HG02623 (cell line): ENCODE data around the gene BATF2.
"Not testable (repeated sequence)": the region's sequence is repeated elsewhere in the genome, so short reads cannot be mapped to it uniquely, and the experiment has no call there.

ENCODE experiments used
- ATAC-seq: cut with Tn5 transposase; IDR thresholded peaks from one replicate; pipeline ENCODE4 v1.9.1; 2021; ENCODE audit warnings: moderate library complexity; ENCODE audit not compliant: unreplicated experiment

Gene BATF2, protein sequence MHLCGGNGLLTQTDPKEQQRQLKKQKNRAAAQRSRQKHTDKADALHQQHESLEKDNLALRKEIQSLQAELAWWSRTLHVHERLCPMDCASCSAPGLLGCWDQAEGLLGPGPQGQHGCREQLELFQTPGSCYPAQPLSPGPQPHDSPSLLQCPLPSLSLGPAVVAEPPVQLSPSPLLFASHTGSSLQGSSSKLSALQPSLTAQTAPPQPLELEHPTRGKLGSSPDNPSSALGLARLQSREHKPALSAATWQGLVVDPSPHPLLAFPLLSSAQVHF

DNA sequence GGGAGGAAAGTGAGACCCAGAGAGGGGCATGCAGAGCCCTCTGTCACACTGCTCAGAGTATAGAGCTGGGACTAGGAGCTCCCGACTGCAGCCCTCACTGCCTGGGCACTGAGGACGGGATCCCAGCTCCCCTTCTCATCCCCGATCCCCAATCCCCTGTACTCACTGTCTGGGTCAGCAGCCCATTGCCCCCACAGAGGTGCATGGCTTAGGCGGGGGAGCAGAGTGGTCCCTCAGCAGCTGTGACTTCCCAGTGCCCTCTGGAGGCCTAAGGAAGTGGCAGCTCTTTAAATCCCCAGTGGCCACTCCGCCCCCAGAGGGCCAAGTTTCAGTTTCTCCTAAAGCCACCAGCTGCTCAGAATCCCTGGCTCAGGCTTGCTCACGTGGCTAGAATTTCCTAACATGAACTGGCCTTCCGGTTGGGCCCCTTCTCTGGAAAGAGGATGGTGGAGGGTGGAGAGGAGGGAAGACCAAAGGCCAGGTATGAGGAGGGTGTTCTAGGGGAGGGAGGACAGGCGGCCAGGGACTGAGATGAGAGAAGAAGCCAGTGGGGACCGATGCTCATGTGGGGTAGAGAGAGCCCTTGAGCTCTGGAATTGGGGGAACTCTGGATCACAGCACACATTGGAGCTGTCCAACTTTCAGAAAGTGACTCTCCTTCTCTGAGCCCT lies at the start of gene BATF2:
TSS of gene BATF2 (minus strand) at position 262 of the 671 bp plus-strand sequence. CDS start at position 205, 57 bp downstream.
- ATAC-seq: no peak

DNA sequence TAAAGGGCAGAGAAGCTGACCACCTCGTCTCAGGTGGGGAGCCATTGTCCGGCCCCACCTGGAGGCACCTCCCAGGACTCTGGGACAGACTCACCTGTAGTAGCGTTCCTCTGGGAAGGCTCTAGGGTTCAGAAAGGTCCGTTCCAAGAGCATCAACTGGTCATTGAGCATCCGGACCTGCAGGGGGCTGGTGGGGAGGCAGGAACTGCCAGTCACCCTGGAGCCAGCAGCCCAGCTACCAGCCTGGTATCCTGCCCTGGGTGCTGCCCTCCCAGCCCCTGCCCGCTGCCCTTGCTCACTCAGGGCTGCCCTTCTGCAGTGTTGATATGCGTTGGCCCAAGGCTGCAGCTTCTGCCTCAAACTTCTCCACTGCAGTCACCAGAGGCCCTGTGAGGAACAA lies 49.0 kb upstream of the BATF2 start:
- no peak for ATAC-seq

DNA sequence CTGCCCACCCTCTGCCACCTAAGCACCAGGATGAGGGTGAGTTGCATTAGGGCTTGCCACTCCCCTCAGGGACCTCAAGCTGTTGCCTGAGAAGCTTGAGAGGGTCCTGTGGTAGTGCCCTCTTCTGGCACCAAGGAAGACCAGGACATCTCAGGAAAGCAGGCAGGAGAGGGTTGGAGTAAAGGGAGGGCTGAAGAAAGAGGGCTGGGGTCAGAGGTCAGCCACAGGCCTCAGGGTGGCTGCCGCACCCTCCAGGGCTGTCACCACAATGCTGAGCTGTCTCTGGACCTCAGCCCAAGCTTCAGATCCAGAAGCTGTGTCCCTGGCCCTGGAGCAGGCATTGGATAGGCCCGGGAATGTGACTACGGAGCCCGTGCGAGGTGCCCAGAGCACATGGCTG lies 48.3 kb upstream of the BATF2 start:
- ATAC-seq: no peak

DNA sequence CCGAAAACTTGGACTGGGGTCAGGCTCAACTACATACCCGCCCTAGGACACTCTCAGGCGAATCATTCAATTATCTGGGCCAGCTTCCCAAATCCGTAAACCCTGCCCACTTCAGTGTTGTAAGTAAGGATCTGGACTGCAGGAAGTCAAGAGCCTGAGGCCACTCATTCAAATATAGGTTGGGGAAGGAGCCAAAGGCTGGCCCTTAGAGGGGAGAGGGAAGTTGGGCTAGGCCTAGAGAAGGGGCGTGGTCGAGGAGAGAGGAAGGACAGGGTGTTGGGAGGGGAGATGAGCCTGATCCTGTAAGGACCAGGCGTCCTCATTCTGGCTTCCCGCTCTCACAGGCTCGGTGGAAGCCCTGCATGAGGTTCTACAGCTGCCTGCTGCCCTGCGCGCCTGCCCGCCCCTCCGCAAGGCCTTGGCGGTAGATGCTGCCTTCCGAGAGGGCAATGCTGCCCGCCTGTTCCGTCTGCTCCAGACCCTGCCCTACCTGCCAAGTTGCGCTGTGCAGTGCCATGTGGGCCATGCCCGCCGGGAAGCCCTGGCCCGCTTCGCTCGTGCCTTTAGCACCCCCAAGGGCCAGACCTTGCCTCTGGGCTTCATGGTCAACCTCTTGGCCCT lies 47.2 kb upstream of the BATF2 start:
- no peak for ATAC-seq

DNA sequence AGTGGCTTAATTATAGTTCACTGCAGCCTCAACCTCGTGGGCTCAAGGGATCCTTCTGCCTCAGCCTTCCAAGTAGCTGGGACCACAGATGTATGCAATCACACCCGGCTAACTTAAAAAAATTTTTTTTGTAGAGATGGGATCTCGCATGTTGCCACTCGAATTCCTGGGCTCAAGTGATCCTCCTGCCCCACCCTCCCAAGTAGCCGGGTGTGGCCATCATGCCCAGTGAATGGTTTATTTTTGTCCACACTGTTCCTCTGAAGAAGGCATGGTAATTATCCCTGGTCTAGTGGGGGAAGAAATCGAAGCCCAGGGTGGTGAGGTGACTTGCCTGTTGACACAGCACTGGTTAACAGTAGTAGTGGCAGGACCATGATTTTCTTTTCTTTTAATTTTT lies 46.1 kb upstream of the BATF2 start:
- no peak for ATAC-seq

DNA sequence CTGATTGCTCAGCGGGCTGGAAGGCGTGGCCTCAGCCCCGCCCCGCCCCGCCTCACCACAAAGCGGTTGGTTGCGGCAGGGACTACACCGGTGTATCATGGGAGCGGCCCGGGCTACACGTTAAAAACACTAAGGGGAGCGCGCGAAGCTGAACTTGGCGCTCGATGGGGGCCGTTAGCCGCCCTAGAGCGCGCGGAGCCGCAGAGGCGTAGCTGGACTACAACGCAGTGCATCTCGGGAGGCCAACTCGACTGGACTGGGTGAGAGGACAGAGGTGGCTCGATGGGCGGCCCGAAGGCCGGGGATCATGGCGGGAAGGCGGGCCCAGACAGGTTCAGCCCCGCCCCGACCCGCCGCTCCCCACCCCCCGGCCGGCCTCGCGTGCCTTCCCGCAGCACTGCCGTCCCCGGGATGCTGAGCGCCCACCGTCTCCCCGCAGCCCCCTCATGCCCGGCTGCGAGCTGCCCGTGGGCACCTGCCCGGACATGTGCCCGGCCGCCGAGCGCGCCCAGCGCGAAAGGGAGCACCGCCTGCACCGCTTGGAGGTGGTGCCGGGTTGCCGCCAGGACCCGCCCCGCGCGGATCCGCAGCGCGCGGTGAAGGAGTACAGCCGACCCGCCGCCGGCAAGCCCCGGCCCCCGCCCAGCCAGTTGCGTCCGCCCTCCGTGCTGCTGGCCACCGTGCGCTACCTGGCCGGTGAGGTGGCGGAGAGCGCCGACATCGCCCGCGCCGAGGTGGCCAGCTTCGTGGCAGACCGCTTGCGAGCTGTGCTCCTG lies 44.3 kb upstream of the BATF2 start, which contains the start of gene SAC3D1:
TSS of gene SAC3D1 (plus strand) at position 364 of the 776 bp plus-strand sequence. CDS start at position 447, 83 bp downstream.
- ATAC-seq: peak; percentile 87

DNA sequence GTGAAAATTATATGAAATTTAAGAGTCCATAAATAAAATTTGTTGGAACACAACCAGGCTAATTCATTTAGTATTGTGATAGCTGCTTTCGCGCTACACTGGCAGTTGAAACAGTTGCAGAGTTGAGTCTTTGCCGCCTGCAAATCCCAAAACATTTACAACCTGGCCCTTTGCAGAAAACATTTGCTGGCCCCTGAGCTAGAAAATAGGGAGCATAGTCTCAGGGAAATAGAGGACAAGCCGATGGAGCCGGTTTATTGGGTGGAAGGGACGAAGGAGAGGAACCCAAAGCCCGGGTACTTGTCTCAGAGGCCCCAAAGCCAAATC lies 43.7 kb upstream of the BATF2 start:
- ATAC-seq: no peak

DNA sequence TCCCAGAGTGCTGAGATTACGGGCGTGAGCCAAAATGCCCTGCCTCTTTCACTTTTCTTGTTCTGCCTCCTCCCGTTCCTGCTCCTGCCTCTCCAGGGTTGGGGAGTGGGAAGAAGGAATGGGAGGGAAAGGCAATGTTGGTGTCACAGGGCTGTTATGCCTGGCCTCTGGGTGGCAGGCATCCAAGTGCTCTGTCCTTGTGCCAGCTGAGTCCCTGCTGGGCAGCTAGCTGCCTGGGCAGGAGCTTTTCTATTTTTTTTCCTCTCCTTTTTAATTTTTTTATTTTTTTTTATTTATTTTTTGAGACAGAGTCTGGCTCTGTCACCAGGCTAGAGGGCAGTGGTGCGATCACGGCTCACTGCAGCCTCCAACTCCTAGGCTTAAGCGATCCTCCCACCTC lies 40.2 kb upstream of the BATF2 start:
- no peak for ATAC-seq

DNA sequence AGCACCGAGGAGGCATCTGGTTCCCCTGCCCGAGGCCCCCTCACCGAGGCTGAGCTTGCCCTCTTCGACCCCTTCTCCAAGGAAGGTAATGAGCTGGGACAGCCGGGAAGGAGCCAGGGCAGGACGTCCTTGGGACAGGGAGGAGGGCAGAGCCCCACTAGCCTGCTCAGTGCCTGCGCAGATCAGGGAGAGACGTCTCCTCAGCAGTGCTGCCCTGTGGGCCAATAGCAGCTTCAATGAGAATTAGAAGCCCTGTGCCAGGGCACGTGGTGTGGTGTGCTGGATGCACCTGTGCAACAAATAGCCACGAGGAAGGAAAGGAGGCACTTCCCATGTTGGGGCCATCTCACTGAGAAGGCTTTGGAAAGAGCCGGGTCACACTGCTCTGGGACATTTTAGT lies 38.8 kb upstream of the BATF2 start:
- no peak for ATAC-seq

DNA sequence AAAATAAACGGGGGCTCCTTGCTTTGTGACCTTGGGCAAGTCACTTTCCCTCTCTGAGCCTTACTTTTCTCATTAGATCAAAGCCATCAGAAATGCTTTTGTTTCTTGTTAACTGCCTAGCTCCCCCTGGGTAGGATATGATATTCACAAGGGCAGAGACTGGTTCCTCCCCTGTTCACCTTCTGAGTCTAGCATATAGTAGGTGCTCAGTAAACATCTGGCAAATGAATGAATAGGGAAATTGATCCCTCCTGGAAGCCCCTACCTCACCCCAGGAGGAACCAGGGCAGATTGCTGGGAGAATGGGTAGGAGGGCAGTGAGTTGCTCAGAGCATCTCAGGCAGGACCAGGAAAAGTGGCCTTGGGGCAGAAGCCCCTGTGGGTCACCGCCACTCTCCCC lies 37.7 kb upstream of the BATF2 start:
- ATAC-seq: no peak

DNA sequence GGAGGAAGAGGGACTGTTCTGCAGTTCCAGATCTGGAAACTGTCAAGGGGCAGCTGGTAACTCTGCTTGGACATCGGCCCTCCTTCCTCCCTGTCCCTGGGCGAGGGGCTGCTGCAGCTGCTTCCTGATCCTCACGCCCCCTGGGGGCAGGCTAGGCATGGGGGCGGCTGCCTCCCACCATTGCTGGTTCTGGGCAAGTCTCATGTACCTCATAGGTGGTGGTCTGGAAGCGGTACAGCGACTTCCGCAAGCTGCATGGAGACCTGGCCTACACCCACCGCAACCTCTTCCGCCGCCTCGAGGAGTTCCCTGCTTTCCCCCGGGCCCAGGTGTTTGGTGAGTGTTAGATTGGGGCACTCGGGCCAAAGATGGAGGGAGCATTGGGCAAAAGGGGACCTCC lies 35.4 kb upstream of the BATF2 start:
- ATAC-seq: no peak

DNA sequence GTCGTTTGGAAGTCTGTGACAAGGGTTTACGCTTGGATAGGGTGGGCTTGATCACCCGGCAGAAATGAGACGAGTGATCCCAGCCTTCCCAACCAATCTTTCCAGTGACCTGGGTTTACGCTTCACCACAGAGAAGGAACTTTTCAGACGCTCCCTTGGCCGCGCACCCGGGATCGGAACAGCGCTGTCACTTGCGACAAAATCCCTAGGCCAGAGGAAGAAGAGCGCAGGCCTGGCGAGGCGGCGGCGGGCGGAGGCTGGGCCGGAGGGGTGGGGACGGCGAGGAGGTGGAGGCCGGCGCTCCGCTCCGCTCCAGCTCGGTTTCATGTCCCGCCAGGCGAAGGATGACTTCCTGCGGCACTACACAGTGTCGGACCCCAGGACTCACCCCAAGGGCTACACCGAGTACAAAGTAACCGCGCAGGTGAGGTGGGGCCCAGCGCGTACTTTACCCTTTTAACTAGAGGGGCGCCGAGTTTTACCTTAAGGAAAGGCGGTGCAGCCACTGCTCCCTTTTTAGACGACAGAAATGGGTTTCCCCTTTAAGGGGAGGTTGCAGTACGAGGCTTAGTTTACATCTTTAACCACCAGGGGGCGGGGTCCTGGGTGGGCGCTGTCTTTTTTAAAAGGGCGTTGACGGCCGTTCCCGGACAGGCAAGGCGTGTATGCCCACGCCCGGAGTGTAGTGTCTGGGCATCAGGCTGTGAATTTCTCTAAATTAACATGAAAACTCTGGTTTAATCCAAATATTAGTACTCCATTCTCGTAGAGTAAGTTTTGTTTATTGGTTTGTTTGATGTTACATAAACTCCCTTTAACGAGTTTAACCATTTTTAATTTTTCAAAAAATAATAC lies 30.7 kb upstream of the BATF2 start, which contains the start of gene SNX15:
TSS of gene SNX15 (plus strand) at position 227 of the 855 bp plus-strand sequence. CDS start at position 326, 99 bp downstream.
- peak; percentile 78 for ATAC-seq

DNA sequence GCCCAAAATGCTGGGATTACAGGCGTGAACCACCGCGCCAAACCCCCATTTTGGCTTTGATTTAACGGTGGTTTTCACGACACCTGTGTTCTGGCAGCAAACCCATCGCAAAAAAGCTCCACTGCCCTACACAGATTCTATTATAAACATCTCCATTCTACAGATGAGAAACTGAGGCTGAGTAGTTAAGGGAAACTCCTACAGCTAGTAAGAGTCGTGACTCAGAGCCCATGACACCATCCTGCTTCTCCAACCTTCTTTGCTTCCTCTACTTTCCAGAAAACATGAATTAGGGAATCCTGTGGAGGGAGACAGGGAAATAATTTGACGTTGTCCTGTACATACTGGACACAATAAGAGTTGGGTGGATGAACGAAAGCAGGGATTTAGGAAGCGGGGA lies 30.0 kb upstream of the BATF2 start:
- ATAC-seq: no peak

DNA sequence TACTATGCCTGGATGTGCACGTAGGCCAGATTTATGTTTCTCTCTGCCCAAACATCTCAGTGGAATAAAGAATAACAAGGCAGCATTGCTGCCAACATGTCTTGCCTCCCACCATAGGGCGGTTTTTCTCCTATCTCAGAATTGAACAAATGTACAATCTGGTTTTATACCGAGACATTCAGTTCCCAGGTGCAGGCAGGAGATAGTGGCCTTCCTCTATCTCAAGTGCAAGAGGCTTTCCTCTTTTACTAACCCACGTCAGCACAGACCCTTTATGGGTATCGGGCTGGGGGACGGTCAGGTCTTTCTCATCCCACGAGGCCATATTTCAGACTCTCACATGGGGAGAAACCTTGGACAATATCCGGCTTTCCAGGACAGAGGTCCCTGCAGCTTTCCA lies 26.7 kb upstream of the BATF2 start:
- not testable (repeated sequence) for ATAC-seq

DNA sequence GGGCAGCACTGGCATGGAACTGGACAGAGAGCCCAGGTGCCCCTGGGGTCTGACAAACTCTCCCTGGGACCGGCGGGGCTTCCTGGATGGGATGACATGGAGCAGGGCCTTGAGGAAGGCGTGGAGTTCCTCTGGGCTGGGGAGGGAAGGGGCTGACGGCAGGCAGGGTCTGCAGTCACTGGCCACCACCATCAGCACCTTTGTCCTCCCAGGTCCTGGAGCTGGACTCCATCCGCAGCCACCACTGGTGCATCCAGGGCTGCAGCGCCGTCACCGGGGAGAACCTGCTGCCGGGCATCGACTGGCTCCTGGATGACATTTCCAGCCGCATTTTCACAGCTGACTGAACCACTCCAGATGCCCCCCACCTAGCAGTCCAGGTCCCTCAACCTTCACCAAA lies 24.7 kb upstream of the BATF2 start:
- ATAC-seq: no peak

DNA sequence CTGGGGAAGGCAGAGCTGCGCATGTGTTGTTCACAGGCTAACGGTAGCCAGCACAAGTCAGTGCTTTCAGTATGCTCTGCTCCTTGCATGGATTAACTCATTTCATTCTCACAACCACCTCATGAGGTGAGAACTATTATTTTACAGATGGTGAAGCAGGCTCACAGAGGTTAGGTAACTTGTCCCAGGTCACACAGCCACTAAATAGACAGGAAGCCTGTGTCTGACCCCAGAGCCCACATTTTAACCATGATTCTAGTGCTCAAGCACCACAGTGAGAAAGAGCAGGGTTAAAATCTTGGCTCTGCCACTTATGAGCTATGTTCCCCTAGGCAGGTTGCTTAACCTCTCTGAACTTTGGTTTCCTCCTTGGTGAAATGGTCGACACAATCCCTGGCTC lies 24.2 kb upstream of the BATF2 start:
- no peak for ATAC-seq

DNA sequence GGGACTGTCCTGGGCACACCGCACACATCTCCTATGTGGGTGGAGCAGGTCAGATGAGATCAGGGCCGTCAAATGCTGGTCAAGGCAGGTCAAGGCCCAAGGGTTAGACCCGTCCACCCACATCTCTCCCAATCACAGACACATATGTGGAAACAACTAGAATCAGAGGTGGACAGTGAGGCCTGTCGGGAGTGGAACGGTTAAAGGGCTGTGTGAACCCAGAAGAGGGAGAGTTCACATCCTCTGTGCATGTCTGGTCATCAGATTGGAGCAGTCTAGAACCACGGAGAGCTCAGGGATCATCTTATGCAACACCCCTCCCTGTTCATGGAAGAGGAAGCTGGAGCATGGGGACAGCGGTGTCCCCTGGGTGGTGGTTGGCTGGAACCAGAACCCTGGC lies 23.1 kb upstream of the BATF2 start:
- no peak for ATAC-seq

DNA sequence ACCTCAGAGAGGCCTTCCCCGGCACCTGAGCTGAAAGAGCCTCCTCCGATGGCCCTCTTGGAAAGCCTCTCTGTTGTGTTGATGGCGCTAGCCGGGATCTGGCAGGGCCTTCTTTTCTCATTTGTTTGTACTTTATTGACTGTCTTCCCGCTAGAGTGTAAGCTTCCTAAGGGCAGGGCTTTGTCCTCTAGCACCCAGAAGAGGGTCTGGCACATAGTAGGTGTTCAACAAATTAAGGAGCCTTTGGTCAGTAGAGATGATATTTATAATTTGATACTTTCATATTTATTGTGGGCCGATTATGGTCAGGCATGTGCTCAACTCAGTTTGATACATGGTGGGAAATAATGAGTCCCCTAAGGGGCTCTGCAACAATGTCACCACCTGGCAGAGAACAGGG lies 21.2 kb upstream of the BATF2 start:
- no peak for ATAC-seq

DNA sequence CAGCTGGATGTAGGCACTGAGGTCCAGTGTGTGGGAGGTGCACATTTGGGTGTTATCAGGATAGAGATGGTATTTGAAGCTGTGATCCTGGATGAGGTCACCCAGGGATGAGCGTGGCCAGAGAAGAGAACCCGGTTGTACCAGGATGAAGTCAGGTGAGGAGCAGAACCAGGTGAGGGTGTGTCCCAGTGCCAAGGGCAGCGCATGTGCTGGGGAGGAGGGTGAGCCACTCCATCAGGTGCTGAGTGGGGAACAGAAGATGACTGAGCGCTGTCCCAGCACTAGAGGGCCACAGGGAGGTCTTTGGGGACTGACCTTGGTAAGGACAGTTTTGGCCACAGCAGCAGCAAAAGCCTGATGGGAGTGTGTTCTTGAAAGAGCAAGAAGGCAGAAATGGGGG lies 19.9 kb upstream of the BATF2 start:
- ATAC-seq: no peak

DNA sequence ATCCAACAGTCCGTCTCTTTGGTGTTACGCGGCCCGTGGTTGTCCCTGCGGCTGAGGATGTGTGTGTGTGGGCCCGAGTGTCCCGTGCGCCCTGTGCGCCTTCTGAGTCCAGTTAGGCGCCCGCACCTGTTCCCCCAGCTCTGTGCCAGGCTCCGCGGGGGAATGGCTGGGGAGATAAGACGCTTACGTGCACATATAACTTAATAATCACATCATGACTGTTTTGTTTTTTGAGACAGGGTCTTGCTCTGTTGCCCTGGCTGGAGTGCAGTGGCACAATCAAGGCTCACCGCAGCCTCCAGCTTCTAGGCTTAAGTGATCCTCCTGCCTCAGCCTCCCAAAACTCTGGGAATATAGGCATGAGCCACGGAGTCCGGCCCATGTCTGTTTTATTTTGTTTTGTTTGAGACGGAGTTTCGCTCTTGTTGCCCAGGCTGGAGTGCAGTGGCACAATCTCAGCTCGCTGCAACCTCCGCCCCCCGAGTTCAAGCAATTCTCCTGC lies 18.0 kb upstream of the BATF2 start:
- ATAC-seq: no peak
